Endometrium (tissue), 2 donors: Measurements from ENCODE around the gene SSRP1.
"Not testable (repeated sequence)": the region's sequence is repeated elsewhere in the genome, so short reads cannot be mapped to it uniquely, and the experiment has no call there.

ENCODE experiments used
- FAIRE-seq: peaks from 2 replicates; lab custom pipeline; 2012; peaks lifted over from hg19 to GRCh38; lab: Jason Lieb, UNC
- donor health status: control.
- donor health status: control.

Gene SSRP1

DNA sequence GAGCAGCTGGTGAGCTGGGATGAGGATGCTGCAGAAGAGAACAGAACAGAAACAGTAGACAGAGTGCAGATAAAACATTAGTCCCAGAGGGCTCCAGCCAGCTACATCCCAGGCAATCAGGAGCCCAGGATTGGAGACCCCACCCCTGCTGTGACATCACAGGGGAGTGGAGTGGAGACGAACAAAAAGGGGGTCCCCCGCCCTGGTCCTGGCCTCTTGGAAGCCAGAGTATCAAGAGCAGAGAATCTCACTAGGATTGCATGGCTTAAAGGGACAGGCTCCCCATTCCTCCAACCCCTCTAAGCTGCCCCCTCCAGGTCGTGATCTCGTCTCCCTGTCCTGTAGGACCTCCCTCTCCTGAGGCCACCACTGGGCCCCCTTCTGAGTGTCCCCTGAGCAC lies 2.5 kb upstream of the SSRP1 start, which contains the start of gene P2RX3:
TSS of gene P2RX3 (plus strand) at position 211 of the 400 bp plus-strand sequence. CDS start 199 bp downstream, outside the sequence.
- no peak for FAIRE-seq

- not testable (repeated sequence) for FAIRE-seq
Observed at GRCh38 chr11:57336856-57337255, 1.2 kb upstream of the SSRP1 start.

- no peak for FAIRE-seq
Observed at GRCh38 chr11:57336111-57336666, 497 bp upstream of the SSRP1 start.

- FAIRE-seq, result no peak
Observed at GRCh38 chr11:57335023-57335342, 709 bp downstream of the SSRP1 start.

DNA sequence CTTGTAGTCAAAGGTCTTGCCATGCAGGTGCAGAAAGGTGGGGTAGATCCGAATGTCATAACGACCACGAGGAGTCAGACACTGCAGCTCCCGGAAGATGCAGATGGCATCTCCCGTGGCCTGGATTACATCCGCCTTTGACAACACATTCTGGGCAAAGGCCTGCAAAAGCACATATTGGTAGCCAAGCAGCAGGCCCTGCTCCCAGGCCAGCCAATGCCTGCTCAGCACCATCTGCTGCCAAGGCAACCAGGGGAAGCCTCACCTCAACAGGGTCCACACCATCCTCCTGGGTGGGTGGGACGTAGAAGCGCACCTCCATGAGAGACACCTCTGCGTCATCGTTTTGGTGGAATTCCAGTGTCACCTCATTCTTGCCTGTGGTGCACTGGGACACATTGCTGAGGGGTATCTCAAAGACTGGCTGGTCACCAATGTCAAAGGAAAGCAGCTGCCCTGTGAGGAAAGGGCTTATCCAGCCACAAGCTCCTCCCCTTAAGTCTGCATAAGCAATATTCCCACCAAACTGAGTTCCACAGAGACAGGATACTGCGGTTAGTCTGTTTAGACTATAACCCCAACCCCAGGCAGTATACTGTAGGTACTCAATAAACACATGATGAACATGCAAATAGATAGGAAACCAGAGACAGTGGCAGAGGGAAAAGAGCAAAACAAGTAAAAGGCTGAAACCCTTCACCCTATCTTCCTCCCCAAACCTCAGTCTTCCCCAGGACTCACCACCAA lies 2.8 kb downstream of the SSRP1 start:
- FAIRE-seq, result no peak

GRCh38 chr11:57331720-57332119 lies 4.0 kb downstream of the SSRP1 start:
- FAIRE-seq, result no peak

GRCh38 chr11:57330029-57330428 lies 5.7 kb downstream of the SSRP1 start:
- FAIRE-seq, result no peak

DNA sequence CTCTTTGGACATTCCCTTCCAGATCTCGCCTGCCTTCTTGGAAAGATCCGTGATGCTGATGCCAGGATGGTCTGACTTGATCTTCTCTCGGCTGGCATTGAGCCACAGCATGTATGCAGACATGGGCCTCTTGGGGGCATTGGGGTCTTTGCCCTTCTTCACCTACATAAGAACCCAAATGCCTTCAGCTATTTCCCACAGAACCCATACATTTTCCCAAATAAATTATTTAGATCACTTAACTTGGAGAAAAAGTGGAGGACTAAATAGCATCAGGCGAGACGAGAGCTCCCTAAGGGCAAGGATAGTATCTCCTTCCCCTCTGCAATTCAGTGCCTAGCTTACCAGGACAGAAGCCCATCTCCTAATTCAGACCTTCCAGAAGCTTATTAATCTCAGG lies 8.0 kb downstream of the SSRP1 start:
- no peak for FAIRE-seq

- no peak for FAIRE-seq
Observed at GRCh38 chr11:57325735-57326048, 10.0 kb downstream of the SSRP1 start.

GRCh38 chr11:57324886-57325734 lies 10.6 kb downstream of the SSRP1 start, which contains the start of gene TNKS1BP1:
Gene TNKS1BP1, minus strand, starts transcription at chr11:57324952. Its CDS starts 3,067 bp downstream, at chr11:57321885.
- peak; percentile 90 for FAIRE-seq

GRCh38 chr11:57324154-57324885 lies 11.4 kb downstream of the SSRP1 start:
- FAIRE-seq, result no peak

GRCh38 chr11:57323855-57324153 lies 11.9 kb downstream of the SSRP1 start:
- FAIRE-seq, result no peak

DNA sequence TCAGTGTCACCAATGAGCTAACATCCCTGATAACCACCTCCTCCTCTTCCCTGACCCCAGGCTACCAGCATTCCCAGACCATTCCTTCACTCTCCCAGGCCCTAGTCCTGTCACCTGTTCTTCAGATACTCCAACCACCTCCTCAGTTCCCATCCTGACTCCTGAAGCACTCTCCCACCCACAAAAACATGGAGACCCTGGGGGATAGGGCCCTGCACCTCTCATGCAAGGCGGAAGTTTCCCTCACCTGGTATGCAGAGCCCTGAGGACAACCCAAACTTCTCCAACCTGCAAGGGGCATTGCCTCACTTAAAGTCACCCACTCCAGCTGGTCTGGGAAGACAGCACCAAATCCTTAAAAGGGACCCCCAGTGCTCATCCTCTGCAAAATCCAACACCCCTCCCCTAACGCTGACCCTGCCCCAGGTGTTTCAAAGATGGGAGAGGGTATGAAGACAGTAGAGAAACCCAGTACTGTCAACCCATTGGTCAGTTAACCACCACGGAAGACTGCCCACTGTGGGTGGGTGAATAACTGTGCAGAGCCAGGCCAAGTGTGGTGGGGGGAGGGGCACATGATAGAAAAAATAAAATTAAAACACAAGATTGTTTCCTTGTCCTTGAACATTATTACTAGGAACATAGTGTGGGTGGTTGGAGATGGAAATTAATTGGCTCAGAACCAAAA lies 12.4 kb downstream of the SSRP1 start:
- no peak for FAIRE-seq

DNA sequence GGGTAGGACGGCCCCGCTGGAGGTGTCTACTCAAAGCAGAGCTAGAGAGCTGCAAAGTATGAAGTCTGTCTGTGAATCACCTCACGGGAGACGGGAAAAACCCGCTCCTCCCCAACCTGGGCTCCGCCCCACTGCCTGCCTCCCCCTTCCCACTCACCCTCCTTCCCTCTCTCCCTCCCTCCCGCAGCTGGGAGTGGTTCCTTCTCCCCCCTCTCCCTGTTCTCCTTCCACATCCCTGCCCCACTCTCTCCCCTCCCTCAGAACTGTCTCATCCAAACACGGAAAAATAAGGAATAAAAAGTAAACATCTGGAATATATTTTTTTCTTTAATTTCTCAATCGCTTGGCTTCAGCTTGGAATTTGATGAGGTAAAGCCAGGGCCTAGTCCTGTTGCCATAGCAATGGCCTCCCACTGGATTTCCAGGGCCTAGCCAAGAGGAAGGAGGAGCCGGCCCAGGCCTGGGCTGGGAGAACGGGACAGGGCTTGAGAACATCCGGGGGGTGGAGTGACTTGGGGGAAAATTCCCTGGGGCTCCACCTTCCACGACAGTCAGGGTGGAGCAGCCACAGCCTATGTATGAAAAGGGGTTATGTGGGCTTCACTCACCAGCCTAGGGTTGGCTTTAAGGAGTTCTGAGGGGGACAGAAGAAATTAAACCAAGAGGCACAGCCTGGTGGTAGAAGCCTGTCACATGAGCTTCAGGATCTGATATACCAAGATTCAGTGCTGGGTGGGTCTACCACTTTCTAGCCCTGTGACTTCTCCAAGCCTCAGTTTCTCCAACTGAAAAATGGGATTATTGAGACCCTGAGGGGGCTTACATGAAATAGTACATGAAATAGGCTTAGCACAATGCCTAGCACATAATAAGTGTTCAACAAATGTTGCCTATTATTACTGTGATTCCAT lies 13.2 kb downstream of the SSRP1 start:
- FAIRE-seq, result peak; percentile 98

GRCh38 chr11:57321388-57322255 lies 14.1 kb downstream of the SSRP1 start:
- FAIRE-seq, result no peak

- no peak for FAIRE-seq
Observed at GRCh38 chr11:57320719-57321387, 14.8 kb downstream of the SSRP1 start.

DNA sequence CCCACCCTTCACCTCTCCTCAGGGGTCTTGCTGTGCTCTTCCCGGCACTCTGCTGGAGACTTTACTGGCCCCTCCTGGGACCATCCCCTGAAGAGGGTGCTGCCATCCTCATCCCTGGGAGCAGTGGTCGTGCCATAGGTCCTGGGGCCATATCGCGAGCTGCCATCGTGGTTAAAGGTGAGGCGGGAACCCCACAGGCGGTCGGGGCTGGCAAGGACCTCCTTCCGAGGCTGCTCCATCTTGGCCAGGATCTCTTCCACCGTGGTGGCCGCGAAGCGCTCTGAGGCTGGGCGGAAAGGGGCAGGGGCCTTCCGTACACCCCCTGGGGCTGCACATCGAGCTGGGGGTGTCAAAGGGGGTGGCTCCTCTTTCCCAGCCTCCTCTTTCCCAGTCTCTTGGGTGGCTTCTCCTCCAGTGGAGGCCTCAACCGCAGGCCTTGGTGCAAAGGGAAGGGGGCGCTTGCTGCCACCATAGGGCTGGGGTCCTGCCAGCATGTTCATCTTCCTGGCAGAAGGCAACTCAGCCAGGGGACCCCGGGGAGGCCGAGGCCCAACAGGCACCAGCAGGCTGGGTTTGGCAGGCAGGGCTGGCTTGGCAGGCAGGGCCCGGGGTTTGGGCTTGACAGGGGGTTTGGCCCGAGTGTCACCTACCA lies 15.5 kb downstream of the SSRP1 start:
- FAIRE-seq, result no peak

DNA sequence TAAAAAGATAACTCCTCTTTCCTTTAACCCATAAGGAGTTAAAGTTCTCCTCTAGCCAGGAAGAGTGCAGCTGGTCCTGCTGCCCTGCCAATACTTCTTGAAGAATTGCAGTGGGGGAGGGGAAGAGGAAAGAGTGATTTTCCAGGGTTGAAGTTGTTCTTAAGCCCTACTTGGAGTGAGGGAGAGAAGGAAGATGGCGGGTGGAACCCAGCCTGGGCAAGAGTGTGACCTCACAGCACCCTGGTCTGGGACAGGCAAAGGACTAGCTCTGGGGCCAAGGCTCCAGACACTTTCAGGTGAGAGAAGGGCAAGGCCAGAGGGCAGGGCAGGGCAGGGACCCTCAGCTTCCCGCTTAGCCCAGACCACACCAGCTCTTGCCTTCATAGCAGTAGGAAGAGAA lies 17.5 kb downstream of the SSRP1 start:
- no peak for FAIRE-seq

GRCh38 chr11:57316017-57316416 lies 19.7 kb downstream of the SSRP1 start:
- FAIRE-seq, result no peak
